ENCODE results near the gene ITGA11. TPM values are rescaled to one million over a fixed set of nuclear protein-coding genes. Genes with fewer than 3 reads are reported as not detected.

Gene ITGA11
- total and polyA plus RNA-seq, 2 donors: 2.9 to 16.6 TPM

- Histone ChIP-seq H3K4me1 (ENCODE audit: insufficient read depth) (no peaks in the 10 kb centered on the region), H3K27ac (ENCODE audit: low read depth) (no peak overlapping the region), H3K4me3 (ENCODE audit: low read depth, low read length) (no peak overlapping the region), H3K36me3 (ENCODE audit: insufficient read depth) (no peaks in the 10 kb centered on the region)
- DNase-seq (ENCODE audit: extremely low spot score): no peak
- 85% methylated on average over 18 of the region's 18 CpGs for WGBS
These were observed 118.2 kb downstream of the ITGA11 start for GRCh38 chr15:68313501-68314410.

- Histone ChIP-seq H3K27ac (ENCODE audit: low read depth) (no peak overlapping the region), H3K4me1 (ENCODE audit: insufficient read depth) (no peaks in the 10 kb centered on the region), H3K36me3 (ENCODE audit: insufficient read depth) (no peaks in the 10 kb centered on the region), H3K4me3 (ENCODE audit: low read depth, low read length) (no peak overlapping the region)
- WGBS: 83% methylated on average over 18 of the region's 18 CpGs
- DNase-seq (ENCODE audit: extremely low spot score): no peak
These were observed 119.2 kb downstream of the ITGA11 start for GRCh38 chr15:68312701-68313204.

- Histone ChIP-seq H3K27ac (ENCODE audit: low read depth) (no peak overlapping the region), H3K4me3 (ENCODE audit: low read depth, low read length) (no peak overlapping the region), H3K36me3 (ENCODE audit: insufficient read depth) (no peaks in the 10 kb centered on the region), H3K4me1 (ENCODE audit: insufficient read depth) (no peaks in the 10 kb centered on the region)
- 88% methylated on average over 3 of the region's 3 CpGs for WGBS
- DNase-seq (ENCODE audit: extremely low spot score): no peak
These were observed 120.0 kb downstream of the ITGA11 start for GRCh38 chr15:68311859-68312557.

GRCh38 chr15:68311464-68311835 is 120.5 kb downstream of the ITGA11 start:
- no peak for DNase-seq (ENCODE audit: extremely low spot score)
- H3K4me3 ChIP-seq (ENCODE audit: low read depth, low read length): no peak overlapping the region
- no peak overlapping the region for H3K27ac ChIP-seq (ENCODE audit: low read depth)
- WGBS: 95% methylated on average over 3 of the region's 3 CpGs
- no peaks in the 10 kb centered on the region for H3K36me3 ChIP-seq (ENCODE audit: insufficient read depth)
- no peaks in the 10 kb centered on the region for H3K4me1 ChIP-seq (ENCODE audit: insufficient read depth)

GRCh38 chr15:68310804-68311463 is 121.0 kb downstream of the ITGA11 start:
- Histone ChIP-seq H3K27ac (ENCODE audit: low read depth) (no peak overlapping the region), H3K4me1 (ENCODE audit: insufficient read depth) (no peaks in the 10 kb centered on the region), H3K36me3 (ENCODE audit: insufficient read depth) (no peaks in the 10 kb centered on the region), H3K4me3 (ENCODE audit: low read depth, low read length) (no peak overlapping the region)
- WGBS: 94% methylated on average over 22 of the region's 22 CpGs
- no peak for DNase-seq (ENCODE audit: extremely low spot score)

- Histone ChIP-seq H3K27ac (ENCODE audit: low read depth) (no peak overlapping the region), H3K4me1 (ENCODE audit: insufficient read depth) (no peaks in the 10 kb centered on the region)
- 65% methylated on average over 7 of the region's 7 CpGs for WGBS
These were observed 121.7 kb downstream of the ITGA11 start for GRCh38 chr15:68310178-68310803.

GRCh38 chr15:68309024-68309423 is 122.9 kb downstream of the ITGA11 start:
- no peak overlapping the region for H3K27ac ChIP-seq (ENCODE audit: low read depth)
- WGBS: 79% methylated on average over 3 of the region's 3 CpGs

More at GRCh38 chr15:68310178-68310803, 121.7 kb downstream of the ITGA11 start:
- DNase-seq (ENCODE audit: extremely low spot score): no peak
- Histone ChIP-seq H3K4me3 (ENCODE audit: low read depth, low read length) (no peak overlapping the region), H3K36me3 (ENCODE audit: insufficient read depth) (no peaks in the 10 kb centered on the region)

GRCh38 chr15:68307131-68307928 is 124.6 kb downstream of the ITGA11 start:
- Histone ChIP-seq H3K4me1 (ENCODE audit: insufficient read depth) (no peaks in the 10 kb centered on the region), H3K27ac (ENCODE audit: low read depth) (no peak overlapping the region), H3K36me3 (ENCODE audit: insufficient read depth) (no peaks in the 10 kb centered on the region), H3K4me3 (ENCODE audit: low read depth, low read length) (no peak overlapping the region)
- 80% methylated on average over 14 of the region's 14 CpGs for WGBS
- no peak for DNase-seq (ENCODE audit: extremely low spot score)

More at GRCh38 chr15:68309024-68309423, 122.9 kb downstream of the ITGA11 start:
- Histone ChIP-seq H3K4me3 (ENCODE audit: low read depth, low read length) (no peak overlapping the region), H3K36me3 (ENCODE audit: insufficient read depth) (no peaks in the 10 kb centered on the region), H3K4me1 (ENCODE audit: insufficient read depth) (no peaks in the 10 kb centered on the region)
- no peak for DNase-seq (ENCODE audit: extremely low spot score)

- Histone ChIP-seq H3K4me3 (ENCODE audit: low read depth, low read length) (no peak overlapping the region), H3K4me1 (ENCODE audit: insufficient read depth) (no peaks in the 10 kb centered on the region), H3K27ac (ENCODE audit: low read depth) (no peak overlapping the region), H3K36me3 (ENCODE audit: insufficient read depth) (peaks cover 1% of the 10 kb centered on the region)
- DNase-seq (ENCODE audit: extremely low spot score): no peak
- WGBS: 60% methylated on average over 6 of the region's 6 CpGs
These were observed 126.5 kb downstream of the ITGA11 start for GRCh38 chr15:68305420-68305871.

GRCh38 chr15:68304589-68305337 is 127.2 kb downstream of the ITGA11 start:
- no peak for DNase-seq (ENCODE audit: extremely low spot score)
- WGBS: 79% methylated on average over 15 of the region's 15 CpGs
- Histone ChIP-seq H3K4me1 (ENCODE audit: insufficient read depth) (no peaks in the 10 kb centered on the region), H3K27ac (ENCODE audit: low read depth) (no peak overlapping the region), H3K4me3 (ENCODE audit: low read depth, low read length) (no peak overlapping the region), H3K36me3 (ENCODE audit: insufficient read depth) (peaks cover 1% of the 10 kb centered on the region)

- Histone ChIP-seq H3K27ac (ENCODE audit: low read depth) (no peak overlapping the region), H3K4me1 (ENCODE audit: insufficient read depth) (no peaks in the 10 kb centered on the region), H3K36me3 (ENCODE audit: insufficient read depth) (peaks cover 1% of the 10 kb centered on the region), H3K4me3 (ENCODE audit: low read depth, low read length) (no peak overlapping the region)
- WGBS: 82% methylated on average over 15 of the region's 15 CpGs
- DNase-seq (ENCODE audit: extremely low spot score): no peak
These were observed 128.2 kb downstream of the ITGA11 start for GRCh38 chr15:68303560-68304436.
